Measurements from ENCODE around the gene DGUOK.

Gene DGUOK

GRCh38 chr2:73942664-73943063 is 16.0 kb downstream of the DGUOK start:
- no peak for DNase-seq (ENCODE audit: extremely low spot score)
- ChIA-PET POLR2A (no interaction called here), CTCF (no interaction called here)
- TF ChIP-seq FOXK2 (IDR thresholded peaks at IDR 0.05) (no peak), NFRKB (IDR thresholded peaks at IDR 0.05) (no peak), HDGF (IDR thresholded peaks at IDR 0.05; ENCODE audit: borderline replicate concordance) (no peak), TARDBP (IDR thresholded peaks at IDR 0.05) (no peak), FOXA1 (IDR thresholded peaks at IDR 0.05) (no peak), BHLHE40 (IDR thresholded peaks at IDR 0.05; ENCODE audit: borderline replicate concordance) (no peak), FOXM1 (IDR thresholded peaks at IDR 0.05; ENCODE audit: borderline replicate concordance) (no peak), SP1 (IDR thresholded peaks at IDR 0.05) (no peak), ELF4 (IDR thresholded peaks at IDR 0.05) (no peak), CTBP1 (IDR thresholded peaks at IDR 0.05; ENCODE audit: borderline replicate concordance) (no peak), SUZ12 (IDR thresholded peaks at IDR 0.05) (no peak), ZNF384 (IDR thresholded peaks at IDR 0.05) (no peak)
- TF ChIP-seq, protein P1, sequence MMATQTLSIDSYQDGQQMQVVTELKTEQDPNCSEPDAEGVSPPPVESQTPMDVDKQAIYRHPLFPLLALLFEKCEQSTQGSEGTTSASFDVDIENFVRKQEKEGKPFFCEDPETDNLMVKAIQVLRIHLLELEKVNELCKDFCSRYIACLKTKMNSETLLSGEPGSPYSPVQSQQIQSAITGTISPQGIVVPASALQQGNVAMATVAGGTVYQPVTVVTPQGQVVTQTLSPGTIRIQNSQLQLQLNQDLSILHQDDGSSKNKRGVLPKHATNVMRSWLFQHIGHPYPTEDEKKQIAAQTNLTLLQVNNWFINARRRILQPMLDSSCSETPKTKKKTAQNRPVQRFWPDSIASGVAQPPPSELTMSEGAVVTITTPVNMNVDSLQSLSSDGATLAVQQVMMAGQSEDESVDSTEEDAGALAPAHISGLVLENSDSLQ (IDR thresholded peaks at IDR 0.05) = no peak

- no peak for DNase-seq (ENCODE audit: extremely low spot score)
- POLR2A ChIA-PET = no interaction called here
- TF ChIP-seq FOXK2 (IDR thresholded peaks at IDR 0.05) (no peak), L3MBTL2 (conservative IDR thresholded peaks at IDR 0.05) (no peak), SUZ12 (IDR thresholded peaks at IDR 0.05) (no peak), LEF1 (IDR thresholded peaks at IDR 0.05; ENCODE audit: borderline replicate concordance) (no peak), TARDBP (IDR thresholded peaks at IDR 0.05) (no peak), FOXA1 (IDR thresholded peaks at IDR 0.05) (no peak), FOXM1 (IDR thresholded peaks at IDR 0.05; ENCODE audit: borderline replicate concordance) (no peak), ZNF384 (IDR thresholded peaks at IDR 0.05) (no peak), CTBP1 (IDR thresholded peaks at IDR 0.05; ENCODE audit: borderline replicate concordance) (no peak), ARNT (IDR thresholded peaks at IDR 0.05) (no peak), HDGF (IDR thresholded peaks at IDR 0.05; ENCODE audit: borderline replicate concordance) (no peak), SP1 (IDR thresholded peaks at IDR 0.05) (no peak), BHLHE40 (IDR thresholded peaks at IDR 0.05; ENCODE audit: borderline replicate concordance) (no peak), NFRKB (IDR thresholded peaks at IDR 0.05) (no peak), ELF4 (IDR thresholded peaks at IDR 0.05) (no peak)
- TF ChIP-seq, protein P1 (IDR thresholded peaks at IDR 0.05) = no peak
- CTCF ChIA-PET = no interaction called here
Observed at GRCh38 chr2:73944714-73945113, 18.0 kb downstream of the DGUOK start.

DNA sequence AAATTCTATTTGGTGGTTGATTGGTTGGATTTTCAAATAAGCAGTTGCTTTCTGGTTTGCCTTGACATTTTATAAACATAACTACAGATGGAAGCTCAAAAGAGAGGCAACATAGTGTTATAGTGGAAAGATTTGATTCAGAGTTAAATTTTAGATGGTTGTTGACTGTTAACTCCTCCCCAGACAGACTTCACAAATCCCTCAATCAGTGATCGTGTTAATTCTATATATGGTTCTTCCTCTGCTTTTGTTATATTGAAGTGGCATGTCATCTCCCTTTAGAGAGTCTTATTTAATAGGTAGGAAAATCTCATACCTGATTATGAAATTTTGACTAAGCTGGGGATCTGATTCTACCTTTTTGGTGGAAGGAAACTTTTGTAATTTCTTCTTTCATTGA is 19.5 kb downstream of the DGUOK start:
- no peak for DNase-seq (ENCODE audit: extremely low spot score)
- TF ChIP-seq FOXA1 (IDR thresholded peaks at IDR 0.05) (no peak), HDGF (IDR thresholded peaks at IDR 0.05; ENCODE audit: borderline replicate concordance) (no peak), LEF1 (IDR thresholded peaks at IDR 0.05; ENCODE audit: borderline replicate concordance) (no peak), ZNF384 (IDR thresholded peaks at IDR 0.05) (no peak), ARNT (IDR thresholded peaks at IDR 0.05) (no peak)
- CTCF ChIA-PET = no interaction called here
- POLR2A ChIA-PET = no interaction called here

DNA sequence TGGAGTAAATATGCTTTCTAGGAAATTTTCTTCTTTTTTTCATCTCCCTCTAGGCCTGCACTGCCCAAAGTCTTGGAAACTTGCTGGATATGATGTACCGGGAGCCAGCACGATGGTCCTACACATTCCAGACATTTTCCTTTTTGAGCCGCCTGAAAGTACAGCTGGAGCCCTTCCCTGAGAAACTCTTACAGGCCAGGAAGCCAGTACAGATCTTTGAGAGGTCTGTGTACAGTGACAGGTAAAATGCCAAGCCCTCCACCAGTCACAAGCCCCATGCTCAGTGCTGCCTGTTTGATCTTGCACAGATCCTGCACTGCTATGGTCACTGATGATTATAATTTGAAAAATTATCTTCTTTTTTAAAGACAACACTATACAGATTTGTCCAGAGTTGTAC is 20.0 kb downstream of the DGUOK start:
- ChIA-PET POLR2A (no interaction called here), CTCF (no interaction called here)
- no peak for DNase-seq (ENCODE audit: extremely low spot score)
- no peak for TF ChIP-seq ELF4 (IDR thresholded peaks at IDR 0.05)
- no peak for TF ChIP-seq SP1 (IDR thresholded peaks at IDR 0.05)
- no peak for TF ChIP-seq ARNT (IDR thresholded peaks at IDR 0.05)
- TF ChIP-seq LEF1 (IDR thresholded peaks at IDR 0.05; ENCODE audit: borderline replicate concordance) = no peak
- no peak for TF ChIP-seq L3MBTL2 (conservative IDR thresholded peaks at IDR 0.05)
- TF ChIP-seq FOXA1 (IDR thresholded peaks at IDR 0.05) = no peak
- TF ChIP-seq BHLHE40 (IDR thresholded peaks at IDR 0.05; ENCODE audit: borderline replicate concordance) = no peak
- TF ChIP-seq CTBP1 (IDR thresholded peaks at IDR 0.05; ENCODE audit: borderline replicate concordance) = no peak
- no peak for TF ChIP-seq FOXK2 (IDR thresholded peaks at IDR 0.05)
- TF ChIP-seq NFRKB (IDR thresholded peaks at IDR 0.05) = no peak

DNA sequence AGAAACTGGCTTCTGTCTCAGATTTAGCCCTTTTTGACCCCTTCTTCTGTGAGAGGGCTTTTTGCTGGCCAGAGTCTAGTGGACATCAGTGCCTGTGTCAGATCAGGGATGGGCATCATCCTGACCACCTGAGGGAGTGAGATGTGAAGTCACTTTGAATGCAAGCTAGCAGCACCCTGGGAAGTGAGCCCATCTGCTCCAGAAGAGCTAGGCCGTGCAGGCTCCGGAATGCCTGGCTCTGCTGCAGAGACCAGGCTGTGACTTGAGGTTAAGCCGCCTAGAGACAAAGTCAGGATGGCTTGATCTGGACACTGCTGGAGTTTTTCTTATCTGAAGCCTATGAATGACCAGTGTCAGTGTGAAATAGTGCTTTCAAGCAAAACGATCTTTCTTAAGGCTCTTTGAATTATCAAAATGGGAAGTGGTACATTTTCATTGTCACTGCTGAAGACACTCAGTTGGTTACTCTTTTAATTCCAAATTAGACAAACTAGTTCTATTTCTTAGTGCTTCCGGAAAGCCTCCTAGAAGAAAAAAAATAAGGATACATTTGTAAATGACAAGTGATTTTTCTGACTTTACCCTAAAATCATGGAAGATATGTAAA is 20.8 kb downstream of the DGUOK start:
- no peak for DNase-seq (ENCODE audit: extremely low spot score)
- ChIA-PET CTCF (no interaction called here), POLR2A (no interaction called here)
- TF ChIP-seq ARNT (IDR thresholded peaks at IDR 0.05) (no peak), BHLHE40 (IDR thresholded peaks at IDR 0.05; ENCODE audit: borderline replicate concordance) (no peak), SUZ12 (IDR thresholded peaks at IDR 0.05) (no peak), HDGF (IDR thresholded peaks at IDR 0.05; ENCODE audit: borderline replicate concordance) (no peak), NFRKB (IDR thresholded peaks at IDR 0.05) (no peak)

GRCh38 chr2:73949802-73950201 is 23.1 kb downstream of the DGUOK start:
- TF ChIP-seq L3MBTL2 (conservative IDR thresholded peaks at IDR 0.05) (no peak), SP1 (IDR thresholded peaks at IDR 0.05) (no peak), FOXA1 (IDR thresholded peaks at IDR 0.05) (no peak), FOXK2 (IDR thresholded peaks at IDR 0.05) (no peak), NFRKB (IDR thresholded peaks at IDR 0.05) (no peak), ARNT (IDR thresholded peaks at IDR 0.05) (no peak), SUZ12 (IDR thresholded peaks at IDR 0.05) (no peak), HDGF (IDR thresholded peaks at IDR 0.05; ENCODE audit: borderline replicate concordance) (no peak), ELF4 (IDR thresholded peaks at IDR 0.05) (no peak), BHLHE40 (IDR thresholded peaks at IDR 0.05; ENCODE audit: borderline replicate concordance) (no peak), ZNF384 (IDR thresholded peaks at IDR 0.05) (no peak), CTBP1 (IDR thresholded peaks at IDR 0.05; ENCODE audit: borderline replicate concordance) (no peak), LEF1 (IDR thresholded peaks at IDR 0.05; ENCODE audit: borderline replicate concordance) (no peak), FOXM1 (IDR thresholded peaks at IDR 0.05; ENCODE audit: borderline replicate concordance) (no peak), TARDBP (IDR thresholded peaks at IDR 0.05) (no peak)
- TF ChIP-seq, protein P1 (IDR thresholded peaks at IDR 0.05) = no peak
- POLR2A ChIA-PET = no interaction called here
- no peak for DNase-seq (ENCODE audit: extremely low spot score)
- CTCF ChIA-PET = no interaction called here
